ENCODE measurements around the gene KRT77.
A peak's percentile ranks its signal among the peaks of the same experiment; 100 is the strongest.
"Not testable (repeated sequence)": the region's sequence is repeated elsewhere in the genome, so short reads cannot be mapped to it uniquely, and the experiment has no call there.

Gene KRT77

GRCh38 chr12:52703424-52703823 lies at the start of gene KRT77:
TSS of gene KRT77 (minus strand) at chr12:52703524. CDS start at chr12:52703434, 90 bp downstream.
- DNase-seq (ENCODE audit: low spot score) = no peak

GRCh38 chr12:52752516-52752915 lies 49.2 kb upstream of the KRT77 start:
- no peak for DNase-seq (ENCODE audit: low spot score)

GRCh38 chr12:52751795-52752194 lies 48.5 kb upstream of the KRT77 start:
- no peak for DNase-seq (ENCODE audit: low spot score)

GRCh38 chr12:52750532-52750931 lies 47.2 kb upstream of the KRT77 start:
- not testable (repeated sequence) for DNase-seq (ENCODE audit: low spot score)

DNA sequence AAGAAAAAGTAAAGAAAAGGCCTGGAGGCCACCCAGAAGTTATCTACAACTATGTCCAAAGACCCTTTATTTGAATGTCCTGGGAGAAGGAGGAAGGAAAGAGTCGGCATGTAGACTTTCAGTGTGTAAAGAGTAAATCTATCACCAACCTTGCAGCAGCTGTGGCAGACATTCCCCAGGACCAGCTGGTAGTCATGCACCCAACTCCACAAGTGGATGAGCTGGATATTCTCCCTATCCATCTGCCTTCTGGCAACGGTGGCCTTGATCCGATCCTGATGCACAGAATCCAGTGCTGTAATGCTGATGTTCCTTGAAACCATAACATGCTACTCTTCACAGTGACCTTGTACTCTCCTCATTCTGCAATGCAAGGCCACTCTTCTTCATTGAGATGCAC lies 46.5 kb upstream of the KRT77 start:
- DNase-seq (ENCODE audit: low spot score) = no peak

GRCh38 chr12:52748578-52748977 lies 45.3 kb upstream of the KRT77 start:
- no peak for DNase-seq (ENCODE audit: low spot score)

GRCh38 chr12:52745554-52745953 lies 42.2 kb upstream of the KRT77 start:
- DNase-seq (ENCODE audit: low spot score) = no peak

GRCh38 chr12:52744493-52745156 lies 41.3 kb upstream of the KRT77 start:
- DNase-seq (ENCODE audit: low spot score) = no peak

DNA sequence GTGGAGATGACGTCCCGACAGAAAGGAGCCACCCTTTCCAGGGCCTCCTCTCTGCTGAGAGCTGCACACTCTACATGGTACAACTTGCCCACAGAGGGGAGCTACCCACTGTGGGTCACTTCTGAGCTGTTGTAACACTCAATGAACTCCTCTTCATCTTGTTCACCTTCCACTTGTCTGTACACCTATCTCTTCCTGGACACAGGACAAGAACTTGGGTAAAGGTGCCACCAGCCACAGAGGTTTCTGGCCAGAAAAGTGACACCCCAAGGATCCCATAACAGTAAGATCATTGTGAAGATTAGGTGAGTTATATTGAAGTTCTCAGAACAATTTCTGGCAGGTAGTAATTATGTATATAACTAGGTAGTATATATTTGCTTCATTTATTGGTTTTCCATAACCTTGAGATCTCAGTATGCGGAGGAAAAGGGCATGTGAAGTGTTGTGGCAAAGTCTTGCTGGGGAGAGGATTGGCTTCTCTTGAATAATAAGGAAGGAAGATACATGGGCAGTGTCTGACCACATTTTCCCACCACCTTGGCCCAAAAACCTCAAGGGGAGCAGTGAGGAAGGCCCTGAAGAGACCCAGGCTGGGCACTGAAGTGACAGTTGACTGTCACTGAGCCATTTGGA lies 39.6 kb upstream of the KRT77 start:
- DNase-seq (ENCODE audit: low spot score) = no peak

DNA sequence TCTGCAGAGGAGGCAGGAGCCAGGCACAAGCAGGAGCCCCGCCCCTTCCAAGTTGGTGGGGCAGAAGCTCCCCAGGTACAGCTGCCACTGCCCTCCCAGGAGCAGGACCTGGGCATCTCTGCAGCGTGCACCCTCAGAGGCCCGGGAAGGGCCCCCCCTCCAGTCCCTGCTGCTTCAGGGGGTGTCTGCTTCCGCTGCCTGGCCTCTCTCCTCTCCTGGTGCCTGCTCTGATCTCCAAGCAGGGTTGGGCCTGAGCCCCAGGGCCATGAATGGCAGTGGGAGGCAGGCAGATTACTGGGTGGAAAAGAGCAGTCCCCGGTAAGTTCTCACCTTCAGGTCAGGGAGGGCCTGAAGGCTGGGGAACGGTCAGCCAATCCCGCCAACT lies 38.9 kb upstream of the KRT77 start:
- no peak for DNase-seq (ENCODE audit: low spot score)

DNA sequence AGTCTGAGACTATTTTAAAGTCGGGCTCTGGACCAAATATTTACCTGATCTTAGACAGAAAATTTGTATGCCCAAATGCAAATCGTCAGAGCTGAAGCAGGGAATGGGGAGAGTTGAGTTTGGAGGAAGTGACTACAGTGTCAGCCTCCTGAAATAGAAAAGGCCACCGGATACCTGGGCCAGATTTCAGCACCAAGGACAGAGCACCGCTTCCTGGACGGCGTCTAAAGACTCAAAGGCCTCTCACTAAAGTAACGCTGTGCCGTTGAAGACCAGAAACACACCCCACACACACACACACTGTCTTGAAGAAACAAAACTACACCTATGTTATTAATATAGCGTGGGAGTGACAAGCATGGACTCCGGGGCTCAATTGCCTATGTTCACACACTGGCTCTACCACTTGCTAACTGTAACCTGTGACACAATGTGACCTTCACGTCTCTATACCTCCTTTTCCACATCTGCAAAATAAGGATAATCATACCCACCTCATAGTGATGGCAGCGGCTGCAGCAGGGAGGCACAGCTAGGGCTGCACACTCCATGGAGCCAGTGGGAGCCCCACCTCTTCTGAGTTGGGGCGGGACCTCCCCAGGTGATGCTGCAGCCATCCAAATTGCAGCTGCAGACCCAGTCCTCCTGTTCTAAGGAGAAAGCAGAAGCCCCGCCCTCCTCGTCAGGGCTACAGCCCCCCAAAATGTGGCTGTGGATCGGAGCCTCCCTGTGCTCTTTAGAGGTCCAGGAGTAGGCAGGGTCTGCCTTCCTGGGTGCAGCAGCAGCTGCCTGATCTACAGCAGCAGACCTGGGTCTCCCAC lies 38.3 kb upstream of the KRT77 start:
- DNase-seq (ENCODE audit: low spot score) = peak; percentile 40

DNA sequence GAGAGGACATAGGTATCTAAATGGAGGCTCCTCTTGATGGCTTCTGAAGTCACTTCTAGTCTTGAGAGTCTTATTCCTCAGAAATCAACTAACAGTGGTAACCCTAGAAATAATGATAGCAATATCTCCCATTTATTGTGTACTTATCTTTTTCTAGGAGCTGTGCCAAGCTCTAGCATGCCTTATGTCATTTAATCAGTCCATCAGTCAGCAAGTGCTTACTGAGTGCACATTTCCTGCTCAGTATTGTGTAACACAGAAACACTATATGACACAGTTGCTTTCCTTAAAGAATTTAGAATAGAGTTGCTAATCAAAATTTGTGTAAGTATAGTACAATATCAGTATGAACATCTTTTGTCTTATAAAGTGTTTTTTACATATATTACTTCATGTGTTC lies 37.3 kb upstream of the KRT77 start:
- DNase-seq (ENCODE audit: low spot score) = no peak

- no peak for DNase-seq (ENCODE audit: low spot score)
Observed at GRCh38 chr12:52739963-52740362, 36.6 kb upstream of the KRT77 start.

DNA sequence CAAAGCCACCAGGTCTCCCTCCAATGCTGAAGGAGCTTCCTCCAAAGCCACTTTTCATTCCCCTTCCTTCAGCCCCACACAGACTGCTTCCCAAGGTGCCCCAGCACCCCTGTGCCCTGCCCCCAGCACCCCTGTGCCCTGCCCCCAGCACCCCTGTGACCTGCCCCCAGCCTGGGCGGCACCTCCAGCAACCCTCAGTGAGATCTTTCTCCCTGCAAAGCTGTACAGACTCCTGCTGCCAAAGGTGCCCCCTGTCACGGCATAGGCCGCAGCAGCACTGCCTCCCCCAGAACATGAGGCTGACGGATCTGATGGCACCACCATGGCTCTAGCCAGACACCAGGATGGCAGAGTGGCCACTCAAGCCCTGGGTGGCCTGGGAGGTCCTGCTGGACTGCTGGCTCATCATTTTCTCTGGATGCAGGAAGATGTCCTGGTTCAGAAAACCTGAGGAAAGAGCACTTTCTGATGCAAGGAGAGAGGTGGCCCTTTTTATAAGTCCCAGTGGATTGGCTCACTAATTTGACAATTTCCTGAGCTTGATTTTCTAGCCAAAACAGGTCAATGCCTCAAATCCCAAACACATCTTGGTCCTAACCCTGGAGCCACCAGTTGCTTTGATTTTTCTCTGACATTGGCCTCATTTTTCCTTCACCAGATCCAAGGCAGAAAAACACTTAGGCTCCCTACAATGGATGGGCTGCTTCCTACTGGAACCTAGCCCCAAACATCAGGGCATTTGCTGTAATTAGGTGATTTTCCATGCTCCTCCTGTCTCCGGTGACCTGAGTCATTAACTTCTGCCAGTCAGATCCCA lies 32.7 kb upstream of the KRT77 start:
- no peak for DNase-seq (ENCODE audit: low spot score)

DNA sequence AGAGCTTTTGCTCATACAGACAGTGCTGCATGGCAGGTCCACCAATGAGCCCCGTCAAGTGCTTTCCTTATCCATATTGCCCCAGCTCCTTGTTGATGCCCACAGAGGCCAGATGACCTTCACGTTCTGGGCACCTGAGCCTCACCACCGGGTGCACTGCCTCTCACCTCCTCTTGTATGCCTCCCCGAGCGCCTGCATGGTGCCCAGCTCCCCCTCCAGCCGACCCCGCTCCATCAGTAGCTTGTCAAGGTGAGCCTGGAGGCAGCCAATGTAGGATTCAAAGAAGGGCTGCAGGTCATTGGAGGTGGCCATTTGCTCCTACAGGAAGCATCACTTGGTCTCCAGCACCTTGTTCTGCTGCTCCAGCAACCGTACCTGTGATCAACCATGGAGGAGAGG lies 31.8 kb upstream of the KRT77 start:
- DNase-seq (ENCODE audit: low spot score) = no peak

DNA sequence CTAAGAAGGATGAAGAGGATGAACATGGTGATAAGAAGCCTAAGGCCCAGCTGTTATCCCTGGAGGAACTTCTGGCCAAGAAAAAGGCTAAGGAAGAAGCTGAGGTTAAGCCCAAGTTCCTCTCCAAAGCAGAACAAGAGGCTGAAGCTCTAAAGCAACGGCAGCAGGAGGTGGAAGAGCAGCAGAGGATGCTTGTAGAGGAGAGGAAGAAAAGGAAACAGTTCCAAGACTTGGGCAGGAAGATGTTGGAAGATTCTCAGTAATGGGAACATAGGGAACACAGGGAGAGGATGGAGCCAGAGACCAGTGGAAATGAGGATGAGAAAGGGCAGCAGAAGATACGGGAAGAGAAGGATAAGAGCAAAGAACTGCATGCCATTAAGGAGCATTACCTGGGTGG lies 27.5 kb upstream of the KRT77 start:
- no peak for DNase-seq (ENCODE audit: low spot score)

DNA sequence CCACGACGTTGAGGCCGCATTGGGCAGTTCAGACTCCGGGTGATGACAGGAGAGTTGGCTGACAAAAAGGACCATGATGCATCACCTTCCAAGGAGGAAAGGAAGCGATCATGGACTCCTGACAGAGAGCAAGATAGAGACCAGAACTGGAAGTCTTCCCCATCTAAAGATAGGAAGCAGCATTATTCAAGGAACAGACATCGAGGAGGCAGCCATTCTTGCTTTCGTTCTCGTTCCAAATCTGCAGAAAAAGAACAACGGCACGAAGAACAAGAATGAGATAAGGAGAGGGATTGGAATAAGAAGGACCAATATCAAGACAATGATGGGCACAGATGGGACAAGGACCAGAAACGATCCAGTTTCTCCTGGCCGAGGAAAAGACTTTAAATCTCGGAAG lies 27.1 kb upstream of the KRT77 start:
- DNase-seq (ENCODE audit: low spot score) = no peak

GRCh38 chr12:52729147-52729546 lies 25.8 kb upstream of the KRT77 start:
- DNase-seq (ENCODE audit: low spot score) = no peak

DNA sequence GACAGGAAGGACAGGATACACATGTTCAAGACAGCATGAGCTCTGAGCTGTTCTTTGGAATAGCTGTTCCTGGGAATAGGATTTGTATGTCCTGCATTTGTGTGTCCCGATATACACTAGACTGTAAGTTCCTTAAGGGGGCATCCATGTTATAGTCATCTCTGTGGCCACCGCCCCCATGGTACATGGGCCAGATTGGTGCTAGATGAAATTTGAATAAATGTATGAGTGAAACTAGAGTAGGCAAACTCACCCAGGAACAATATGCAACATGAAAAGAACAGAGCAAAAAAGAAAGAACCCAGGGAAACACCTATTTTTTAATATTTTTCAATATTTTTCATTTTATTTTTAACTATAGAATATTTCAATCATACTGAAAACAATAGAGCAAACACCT lies 25.1 kb upstream of the KRT77 start:
- no peak for DNase-seq (ENCODE audit: low spot score)

DNA sequence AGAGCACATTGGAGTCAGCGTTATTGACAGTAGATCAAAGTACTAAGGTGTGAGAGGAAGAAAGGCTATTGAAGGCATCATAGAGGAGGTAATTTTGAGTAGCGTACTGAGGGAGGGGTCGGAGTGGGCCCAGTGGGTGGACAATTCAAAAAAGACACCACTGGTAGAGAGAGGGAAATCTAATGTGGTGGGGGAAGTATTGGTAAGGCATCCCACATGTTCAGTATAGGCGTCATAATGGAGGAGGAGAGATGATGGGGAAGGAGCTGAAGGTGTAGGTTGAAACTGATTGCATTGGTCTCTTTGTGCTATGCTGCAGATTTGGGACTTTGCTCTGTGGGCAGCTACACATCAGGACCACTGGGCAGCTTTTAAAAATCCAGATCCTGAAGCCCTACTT lies 23.7 kb upstream of the KRT77 start:
- no peak for DNase-seq (ENCODE audit: low spot score)

DNA sequence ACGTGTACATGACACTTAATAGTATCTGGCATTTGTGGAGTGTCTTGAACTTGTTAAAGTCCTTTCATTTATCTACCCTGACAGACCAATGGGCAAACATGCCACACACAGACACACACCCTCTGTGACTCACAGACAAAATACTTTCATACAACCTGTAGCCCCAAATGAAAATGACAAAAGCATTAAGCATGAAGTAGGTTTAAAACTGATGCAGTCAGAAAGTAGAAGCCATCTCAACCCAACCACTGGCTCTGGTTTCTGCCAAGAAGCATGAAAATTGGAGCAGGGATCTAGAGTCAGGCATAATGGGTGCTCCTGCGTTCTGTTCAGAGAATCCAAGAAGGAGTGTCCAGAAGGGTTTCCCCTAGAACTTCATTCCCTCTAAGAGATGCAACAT lies 23.1 kb upstream of the KRT77 start:
- DNase-seq (ENCODE audit: low spot score) = no peak

DNA sequence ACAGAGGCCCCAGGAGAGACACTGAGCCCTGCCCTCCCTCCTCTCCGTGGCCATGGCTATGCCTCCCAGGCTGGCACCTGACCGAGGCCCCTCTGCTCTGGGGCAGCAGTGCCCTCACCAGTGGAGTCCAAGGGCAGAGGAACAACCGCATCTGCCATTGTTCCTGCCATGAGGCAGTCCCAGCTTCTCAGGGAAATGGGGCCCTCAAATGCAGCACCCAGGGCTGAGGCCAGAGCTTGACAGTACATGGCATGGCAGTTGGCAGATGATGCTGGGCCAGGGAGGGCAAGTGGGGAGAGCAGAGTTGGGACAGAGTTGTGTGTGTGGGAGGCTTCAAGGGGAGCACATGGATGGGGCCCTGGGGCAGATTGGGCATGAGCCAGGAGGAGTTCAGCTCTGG lies 21.1 kb upstream of the KRT77 start:
- DNase-seq (ENCODE audit: low spot score) = no peak

Data from kidney capillary endothelial cell (primary cell).